GM20431 (cell line): ENCODE results near the gene CDKN2A.

ENCODE experiments used
- in situ Hi-C: fragments of 300-500 bp; cut with MseI, MboI; formaldehyde crosslinking; loops from one replicate; pipeline ENCODE4 v1.15.0; 2020; ENCODE audit warnings: low sequenced_read_pairs; ENCODE audit not compliant: unreplicated experiment

CDKN2A gene

GRCh38 chr9:22008717-22009505 lies 14.7 kb upstream of the CDKN2A start, which contains the start of gene CDKN2B:
Gene CDKN2B, minus strand, starts transcription at chr9:22009305. Its CDS starts 352 bp downstream, at chr9:22008953.
- in situ Hi-C loops: no loop called here

- in situ Hi-C loops: no loop called here
These were observed 14.2 kb upstream of the CDKN2A start for GRCh38 chr9:22008384-22008716.

DNA sequence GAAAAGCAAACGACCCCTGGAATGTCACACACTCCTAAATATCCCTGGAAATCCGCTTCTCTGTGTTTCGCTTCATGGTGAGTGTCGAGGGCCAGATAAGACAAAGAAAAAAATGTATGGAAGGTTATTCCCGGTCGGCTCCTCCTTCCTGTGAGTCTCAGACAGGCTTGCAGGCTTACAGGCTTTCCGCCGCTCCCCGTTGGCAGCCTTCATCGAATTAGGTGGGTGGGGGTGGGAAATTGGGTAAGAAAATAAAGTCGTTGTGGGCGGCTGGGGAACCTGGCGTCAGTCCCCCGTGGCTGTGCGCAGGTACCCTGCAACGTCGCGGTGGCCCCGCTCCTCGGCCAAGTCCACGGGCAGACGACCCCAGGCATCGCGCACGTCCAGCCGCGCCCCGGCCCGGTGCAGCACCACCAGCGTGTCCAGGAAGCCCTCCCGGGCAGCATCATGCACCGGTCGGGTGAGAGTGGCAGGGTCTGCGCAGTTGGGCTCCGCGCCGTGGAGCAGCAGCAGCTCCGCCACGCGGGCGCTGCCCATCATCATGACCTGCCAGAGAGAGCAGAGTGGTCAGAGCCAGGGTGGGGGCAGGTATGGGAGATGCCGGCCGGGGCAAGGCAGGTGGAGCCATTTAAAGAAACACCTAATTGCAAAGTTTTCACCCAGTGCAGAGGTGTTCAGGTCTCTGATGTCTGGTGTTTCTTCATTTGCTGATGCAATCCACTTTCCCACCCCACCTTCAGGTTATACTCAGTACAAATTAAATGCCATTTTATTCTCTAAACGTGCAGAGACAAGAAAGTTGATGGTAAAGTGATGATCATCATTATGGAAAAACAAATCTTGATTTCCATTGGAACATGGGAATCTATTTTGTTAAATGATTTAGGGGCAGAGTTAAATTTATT lies 11.8 kb upstream of the CDKN2A start:
- in situ Hi-C loops: no loop called here

DNA sequence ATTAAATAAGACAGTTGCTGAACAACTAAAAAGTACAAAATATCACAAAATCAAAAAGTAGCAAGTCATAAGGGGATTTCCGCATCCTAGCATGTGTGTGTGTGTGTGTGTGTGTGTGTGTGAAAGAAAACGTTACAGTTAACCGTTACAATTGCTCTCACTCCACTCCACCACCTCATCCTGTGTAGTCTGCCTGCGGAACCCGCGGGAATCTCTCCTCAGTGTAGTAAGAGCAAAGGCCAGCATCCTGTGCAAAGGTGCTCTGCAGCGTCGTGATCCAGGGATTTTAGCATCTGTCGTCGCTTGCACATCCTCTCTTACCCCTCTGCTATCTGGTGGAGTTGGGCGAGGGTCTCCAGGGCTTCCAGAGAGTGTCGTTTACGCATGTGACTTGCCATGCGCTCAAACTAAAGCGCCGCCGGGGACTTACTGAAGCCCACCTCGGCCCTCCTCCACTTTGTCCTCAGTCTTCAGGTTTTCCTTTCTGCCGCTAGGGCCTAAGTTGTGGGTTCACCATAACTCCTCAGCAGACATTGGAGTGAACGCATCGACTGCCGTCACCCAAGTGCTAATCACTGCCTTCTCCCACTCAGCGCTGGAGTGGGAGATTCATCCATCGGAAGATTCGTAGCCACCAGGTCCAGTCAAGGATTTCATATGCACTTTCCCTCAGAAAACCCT lies 11.0 kb upstream of the CDKN2A start:
- in situ Hi-C loops: no loop called here

GRCh38 chr9:22002038-22002437 lies 7.8 kb upstream of the CDKN2A start:
- in situ Hi-C loops: no loop called here

- in situ Hi-C loops: no loop called here
These were observed 3.8 kb upstream of the CDKN2A start for GRCh38 chr9:21998026-21998425.

- in situ Hi-C loops: no loop called here
These were observed 3.3 kb upstream of the CDKN2A start for GRCh38 chr9:21997480-21997879.

DNA sequence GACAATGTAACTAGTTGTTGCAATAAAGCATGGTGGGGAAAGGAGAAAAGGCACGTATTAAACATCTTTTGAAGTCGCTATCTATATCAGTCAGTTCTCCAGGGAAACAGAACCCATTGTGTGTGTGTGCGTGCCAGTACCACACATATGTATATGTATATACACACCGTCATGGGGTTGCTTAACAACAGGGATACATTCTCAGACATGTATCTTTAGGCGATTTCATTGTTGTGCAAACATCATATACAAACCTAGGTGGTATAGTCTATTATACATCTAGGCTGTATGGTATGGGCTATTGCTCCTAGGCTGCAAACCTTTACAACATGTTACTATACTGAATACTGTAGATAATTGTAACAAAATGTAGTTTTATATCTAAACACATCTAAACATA lies 2.7 kb upstream of the CDKN2A start:
- in situ Hi-C loops: no loop called here

GRCh38 chr9:21996438-21996837 lies 2.2 kb upstream of the CDKN2A start:
- in situ Hi-C loops: no loop called here

GRCh38 chr9:21995666-21996398 lies 1.6 kb upstream of the CDKN2A start:
- in situ Hi-C loops: no loop called here

GRCh38 chr9:21995006-21995665 lies 944 bp upstream of the CDKN2A start:
- in situ Hi-C loops: no loop called here

GRCh38 chr9:21994556-21995005 lies 389 bp upstream of the CDKN2A start, which contains the start of gene CDKN2B-AS1:
Gene CDKN2B-AS1, plus strand, starts transcription at chr9:21994791.
- in situ Hi-C loops: no loop called here

DNA sequence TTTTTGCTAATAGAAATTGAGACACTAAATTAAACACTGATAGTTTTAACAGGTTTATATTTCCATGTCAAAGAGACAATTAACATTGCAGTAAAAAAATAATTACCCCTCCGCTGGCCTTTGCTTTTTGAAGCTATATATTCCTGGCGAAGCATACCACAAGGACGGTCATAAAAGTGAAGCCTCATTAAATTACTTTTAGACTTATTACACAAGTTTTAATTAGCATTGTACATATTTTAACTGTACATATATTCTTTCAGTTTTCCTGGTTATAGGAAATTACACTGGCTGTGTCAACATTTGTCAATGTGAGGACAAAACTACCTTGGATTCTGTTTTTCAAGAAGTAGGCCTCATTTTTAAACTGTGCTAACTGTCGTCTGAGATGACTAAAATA lies 1.2 kb downstream of the CDKN2A start:
- in situ Hi-C loops: no loop called here

GRCh38 chr9:21991072-21991959 lies 2.9 kb downstream of the CDKN2A start:
- in situ Hi-C loops: no loop called here

GRCh38 chr9:21989440-21990189 lies 4.6 kb downstream of the CDKN2A start:
- in situ Hi-C loops: no loop called here

GRCh38 chr9:21988056-21988990 lies 5.9 kb downstream of the CDKN2A start:
- in situ Hi-C loops: no loop called here
